ENCODE results near the gene CYP8B1.
"Not testable (repeated sequence)": the region's sequence is repeated elsewhere in the genome, so short reads cannot be mapped to it uniquely, and the experiment has no call there.

CYP8B1 gene

GRCh38 chr3:42883251-42883930 is 7.7 kb upstream of the CYP8B1 start:
- DNase-seq, result not testable (repeated sequence)

GRCh38 chr3:42880601-42881451 is 5.1 kb upstream of the CYP8B1 start:
- peak; percentile 67 for DNase-seq

GRCh38 chr3:42880183-42880582 is 4.5 kb upstream of the CYP8B1 start:
- DNase-seq, result no peak

GRCh38 chr3:42877881-42878280 is 2.2 kb upstream of the CYP8B1 start:
- DNase-seq, result no peak

GRCh38 chr3:42876940-42877720 is 1.5 kb upstream of the CYP8B1 start:
- no peak for DNase-seq

- DNase-seq, result no peak
Observed at GRCh38 chr3:42876401-42876800, 722 bp upstream of the CYP8B1 start.

GRCh38 chr3:42874749-42875148 is 930 bp downstream of the CYP8B1 start:
- no peak for DNase-seq

GRCh38 chr3:42873221-42873982 is 2.3 kb downstream of the CYP8B1 start:
- no peak for DNase-seq

GRCh38 chr3:42872718-42873117 is 3.0 kb downstream of the CYP8B1 start:
- no peak for DNase-seq

- DNase-seq, result no peak
Observed at GRCh38 chr3:42871592-42872196, 4.0 kb downstream of the CYP8B1 start.

GRCh38 chr3:42868841-42869240 is 6.8 kb downstream of the CYP8B1 start:
- no peak for DNase-seq

GRCh38 chr3:42867138-42867537 is 8.5 kb downstream of the CYP8B1 start:
- DNase-seq, result no peak

- no peak for DNase-seq
Observed at GRCh38 chr3:42865256-42865655, 10.4 kb downstream of the CYP8B1 start.

- DNase-seq, result no peak
Observed at GRCh38 chr3:42864321-42864950, 11.2 kb downstream of the CYP8B1 start.

GRCh38 chr3:42856544-42856943 is 19.1 kb downstream of the CYP8B1 start:
- DNase-seq, result no peak

GRCh38 chr3:42855547-42856380 is 19.9 kb downstream of the CYP8B1 start:
- no peak for DNase-seq

- no peak for DNase-seq
Observed at GRCh38 chr3:42855219-42855546, 20.5 kb downstream of the CYP8B1 start.

- DNase-seq, result no peak
Observed at GRCh38 chr3:42853739-42854302, 21.9 kb downstream of the CYP8B1 start.

- no peak for DNase-seq
Observed at GRCh38 chr3:42853056-42853455, 22.6 kb downstream of the CYP8B1 start.

- DNase-seq, result no peak
Observed at GRCh38 chr3:42852441-42852840, 23.2 kb downstream of the CYP8B1 start.

Data from MV-4-11 (cell line).